Measurements from ENCODE around the gene ORAI2. TPM values are rescaled to one million over a fixed set of nuclear protein-coding genes. Genes with fewer than 3 reads are reported as not detected.
"Not testable (repeated sequence)": the region's sequence is repeated elsewhere in the genome, so short reads cannot be mapped to it uniquely, and the experiment has no call there.

Gene ORAI2
- total RNA-seq, 1 donor from 2014 or later: 47.4 TPM

DNA sequence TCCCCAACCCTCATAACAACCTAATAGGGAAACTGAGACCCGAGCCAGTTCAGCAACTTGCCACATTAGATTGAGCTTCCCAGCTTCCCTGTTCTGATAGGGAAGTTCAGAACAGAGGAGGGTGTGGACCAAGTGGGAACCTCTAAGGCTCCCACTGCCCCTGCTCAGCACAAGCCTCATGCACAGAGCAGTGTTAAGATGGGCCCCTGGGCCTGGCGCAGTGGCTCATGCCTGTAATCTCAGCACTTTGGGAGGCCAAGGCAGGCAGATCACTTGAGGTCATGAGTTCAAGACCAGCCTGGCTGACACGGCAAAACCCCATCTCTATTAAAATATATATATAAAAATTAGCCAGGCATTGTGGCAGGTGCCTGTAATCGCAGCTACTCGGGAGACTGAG, 63.9 kb downstream of the ORAI2 start:
- not testable (repeated sequence) for H3K9me3 Mint-ChIP-seq (ENCODE audit: low read depth); H3K4me1 Mint-ChIP-seq (ENCODE audit: low read depth); DNase-seq (ENCODE audit: low spot score); H3K27me3 Mint-ChIP-seq (ENCODE audit: low read depth); H3K4me3 Mint-ChIP-seq (ENCODE audit: unreplicated experiment); H3K27ac Mint-ChIP-seq (ENCODE audit: unreplicated experiment); H3K36me3 Mint-ChIP-seq (ENCODE audit: low read depth)

DNA sequence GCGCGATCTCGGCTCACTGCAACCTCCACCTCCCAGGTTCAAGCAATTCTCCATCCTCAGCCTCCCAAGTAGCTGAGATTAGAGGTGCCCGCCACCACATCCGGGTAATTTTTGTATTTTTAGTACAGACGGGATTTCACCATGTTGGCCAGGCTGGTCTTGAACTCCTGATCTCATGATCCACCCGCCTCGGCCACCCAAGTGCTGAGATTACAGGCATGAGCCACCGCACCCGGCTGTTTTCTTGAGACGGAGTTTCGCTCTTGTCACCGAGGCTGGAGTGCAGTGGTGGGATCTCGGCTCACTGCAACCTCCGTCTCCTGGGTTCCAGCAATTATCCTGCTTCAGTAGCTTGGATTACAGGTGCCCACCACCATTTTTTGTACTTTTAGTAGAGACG, 64.9 kb downstream of the ORAI2 start:
- H3K36me3 Mint-ChIP-seq (ENCODE audit: low read depth): not testable (repeated sequence)

DNA sequence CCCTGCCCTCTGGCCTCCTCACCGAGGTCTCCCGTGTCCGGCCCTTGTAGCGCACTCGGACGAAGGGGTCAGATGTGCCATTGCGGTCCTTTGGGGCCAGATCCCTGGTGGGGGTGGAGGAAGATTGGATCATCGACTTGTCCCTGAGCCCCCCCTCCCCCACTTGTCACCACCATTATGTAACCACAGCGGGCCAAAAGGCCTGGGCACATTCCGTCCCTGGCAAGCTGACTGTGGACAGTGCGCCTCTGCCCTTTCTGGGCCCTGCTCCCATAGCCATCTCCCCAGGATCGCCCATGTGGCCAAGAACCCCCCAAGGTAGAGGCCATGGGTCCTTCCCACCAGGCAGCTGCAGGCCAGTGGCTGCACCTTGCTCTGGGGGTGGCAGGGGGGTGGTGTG, 69.8 kb downstream of the ORAI2 start:
- not testable (repeated sequence) for H3K27me3 Mint-ChIP-seq (ENCODE audit: low read depth); H3K4me3 Mint-ChIP-seq (ENCODE audit: unreplicated experiment); H3K4me1 Mint-ChIP-seq (ENCODE audit: low read depth); H3K27ac Mint-ChIP-seq (ENCODE audit: unreplicated experiment); DNase-seq (ENCODE audit: low spot score); H3K9me3 Mint-ChIP-seq (ENCODE audit: low read depth); H3K36me3 Mint-ChIP-seq (ENCODE audit: low read depth)

More for the DNA sequence above, 64.9 kb downstream of the ORAI2 start:
- H3K27me3 Mint-ChIP-seq (ENCODE audit: low read depth); H3K4me3 Mint-ChIP-seq (ENCODE audit: unreplicated experiment); H3K9me3 Mint-ChIP-seq (ENCODE audit: low read depth); H3K27ac Mint-ChIP-seq (ENCODE audit: unreplicated experiment); H3K4me1 Mint-ChIP-seq (ENCODE audit: low read depth); DNase-seq (ENCODE audit: low spot score): not testable (repeated sequence)

DNA sequence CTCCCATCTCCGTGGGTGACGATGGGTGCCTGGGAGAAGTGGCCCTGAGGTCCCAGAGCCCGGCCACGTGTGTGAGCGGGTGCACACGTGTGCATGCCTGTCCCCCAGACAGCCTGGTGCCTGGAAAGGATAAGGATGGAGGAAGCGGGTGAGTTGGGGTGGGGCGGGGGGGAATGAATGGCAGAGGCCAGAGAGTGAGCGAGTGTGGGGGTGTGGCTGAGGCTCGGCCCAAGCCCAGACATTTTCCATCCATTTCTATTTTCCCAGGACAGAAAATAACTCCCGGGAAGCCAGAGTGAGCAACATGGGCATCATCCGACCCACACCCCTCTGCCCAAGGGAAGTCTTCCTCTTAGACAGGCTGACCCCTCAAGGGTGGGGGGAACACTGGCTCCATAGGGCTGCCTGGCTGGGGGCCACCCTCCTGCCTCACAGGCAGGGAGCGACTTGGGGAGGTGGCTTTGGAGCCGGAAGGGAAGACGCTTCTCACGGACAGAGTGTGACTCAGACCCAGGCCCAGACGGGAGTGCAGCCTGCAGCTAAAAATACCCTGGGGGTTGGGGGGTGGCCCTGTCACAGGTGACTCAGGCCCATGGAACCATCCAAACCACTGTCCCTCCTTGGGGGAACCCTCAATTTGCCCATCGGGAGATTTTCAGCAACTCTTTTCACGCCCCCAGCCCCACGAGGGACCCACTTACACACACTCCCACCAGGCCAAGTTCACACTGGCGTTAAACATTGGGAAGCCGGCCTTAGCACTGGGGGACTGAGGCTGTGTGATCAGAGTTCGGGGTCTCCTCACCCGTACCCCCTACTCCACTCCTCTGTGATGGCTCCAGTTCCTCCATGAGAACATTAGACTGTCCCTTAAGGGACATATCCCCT, 72.2 kb downstream of the ORAI2 start:
- DNase-seq (ENCODE audit: low spot score); H3K4me1 Mint-ChIP-seq (ENCODE audit: low read depth): not testable (repeated sequence)

More for the DNA sequence above, 72.2 kb downstream of the ORAI2 start:
- not testable (repeated sequence) for H3K27ac Mint-ChIP-seq (ENCODE audit: unreplicated experiment); H3K27me3 Mint-ChIP-seq (ENCODE audit: low read depth); H3K36me3 Mint-ChIP-seq (ENCODE audit: low read depth); H3K9me3 Mint-ChIP-seq (ENCODE audit: low read depth); H3K4me3 Mint-ChIP-seq (ENCODE audit: unreplicated experiment)

Small RNAs within 50 kb of the gene (microRNA-seq; reads per million reads assigned to microRNA genes)
- gene MIR4467 (ENCODE audit: borderline number of aligned reads): not detected
- gene MIR5090 (ENCODE audit: borderline number of aligned reads): 1.7 reads per million
- not detected for gene MIR548O (ENCODE audit: borderline number of aligned reads)

Other genes with a start within 250 kb of the ORAI2 start
- gene SH2B2, start 146.7 kb upstream of the ORAI2 start, total RNA-seq: 2.3 to 4.1 TPM (median 2.6 TPM) in 3 replicates
- not detected in 3 replicates for gene SPDYE6, start 77.1 kb upstream of the ORAI2 start, total RNA-seq
- gene PRKRIP1, start 37.2 kb upstream of the ORAI2 start, total RNA-seq: 23.2 to 25.5 TPM (median 25.3 TPM) in 3 replicates
- 6.9 to 12.2 TPM (median 9.2 TPM) in 3 replicates for gene ALKBH4, start 31.3 kb downstream of the ORAI2 start, total RNA-seq
- 16.1 to 18.5 TPM (median 16.7 TPM) in 3 replicates for gene LRWD1, start 31.4 kb downstream of the ORAI2 start, total RNA-seq
- 33.1 to 41.0 TPM (median 36.6 TPM) in 3 replicates for gene POLR2J, start 45.3 kb downstream of the ORAI2 start, total RNA-seq
- 7.5 to 12.3 TPM (median 9.9 TPM) in 3 replicates for gene RASA4B, start 84.2 kb downstream of the ORAI2 start, total RNA-seq
- 3.3 to 4.0 TPM (median 3.3 TPM) in 3 replicates for gene UPK3BL2, start 110.1 kb downstream of the ORAI2 start, total RNA-seq
- not detected in 3 replicates for gene SPDYE2, start 117.7 kb downstream of the ORAI2 start, total RNA-seq
- 6.7 to 17.9 TPM (median 9.9 TPM) in 3 replicates for gene POLR2J3, start 139.0 kb downstream of the ORAI2 start, total RNA-seq
- 16.5 to 26.0 TPM (median 24.0 TPM) in 3 replicates for gene RASA4, start 183.2 kb downstream of the ORAI2 start, total RNA-seq
- 11.7 to 29.6 TPM (median 14.8 TPM) in 3 replicates for gene UPK3BL1, start 209.2 kb downstream of the ORAI2 start, total RNA-seq
- not detected in 3 replicates for gene SPDYE2B, start 216.7 kb downstream of the ORAI2 start, total RNA-seq
- 1.5 to 5.1 TPM (median 2.9 TPM) in 3 replicates for gene POLR2J2, start 238.1 kb downstream of the ORAI2 start, total RNA-seq

All from chondrocyte (in vitro differentiated cells).